Glutamatergic neuron (in vitro differentiated cells): Measurements from ENCODE around the gene ZC3H10. TPM values are rescaled to one million over a fixed set of nuclear protein-coding genes. Genes with fewer than 3 reads are reported as not detected.
A peak's percentile ranks its signal among the peaks of the same experiment; 100 is the strongest.

Experiments used
- DNase-seq: peaks from one replicate; pipeline ENCODE4 v3.0.0; 2022
- H3K27ac Mint-ChIP-seq: one replicate; pipeline ENCODE4 v1.8.0; 2020; ENCODE audit warnings: mild to moderate bottlenecking, mixed read lengths, inconsistent platforms; ENCODE audit not compliant: unreplicated experiment
- H3K27me3 Mint-ChIP-seq: one replicate; pipeline ENCODE4 v1.8.0; 2020; ENCODE audit warnings: mild to moderate bottlenecking, moderate library complexity, mixed read lengths, inconsistent platforms; ENCODE audit not compliant: unreplicated experiment
- H3K36me3 Mint-ChIP-seq: one replicate; pipeline ENCODE4 v1.8.0; 2020; ENCODE audit warnings: mild to moderate bottlenecking, mixed read lengths, inconsistent platforms; ENCODE audit not compliant: unreplicated experiment
- H3K4me1 Mint-ChIP-seq: one replicate; pipeline ENCODE4 v1.8.0; 2020; ENCODE audit warnings: mild to moderate bottlenecking, low read depth, mixed read lengths, inconsistent platforms; ENCODE audit not compliant: unreplicated experiment
- H3K4me3 Mint-ChIP-seq: one replicate; pipeline ENCODE4 v1.8.0; 2020; ENCODE audit warnings: mild to moderate bottlenecking, mixed read lengths, inconsistent platforms; ENCODE audit not compliant: unreplicated experiment
- H3K9me3 Mint-ChIP-seq: one replicate; pipeline ENCODE4 v1.8.0; 2020; ENCODE audit warnings: mild to moderate bottlenecking, moderate library complexity, mixed read lengths, inconsistent platforms; ENCODE audit not compliant: unreplicated experiment
- CTCF ChIP-seq: fragments of 200-600 bp; sonication (generic); IDR thresholded peaks from one replicate; pipeline ENCODE4 v1.5.0; 2021; ENCODE audit not compliant: partially characterized antibody, unreplicated experiment
- total RNA-seq: library from RNA; stranded (reverse); fragmentation: NEBNext Ultra II Directional; extraction: Animal tissue kit (Norgen Biotek cat#: 25700); gene quantifications from one replicate; pipeline ENCODE4 v1.2.1, GENCODE V29; 2021; ENCODE audit not compliant: unreplicated experiment

ZC3H10 gene
- total RNA-seq, 1 donor from 2014 or later = 11.1 TPM

- no peaks in the 10 kb centered on the region for H3K36me3 Mint-ChIP-seq
- peaks cover 6% of the 10 kb centered on the region for H3K27me3 Mint-ChIP-seq
- H3K9me3 Mint-ChIP-seq = no peaks in the 10 kb centered on the region
- peak; percentile 65 for TF ChIP-seq CTCF
- peak overlapping the region; percentile 89 for H3K4me3 Mint-ChIP-seq
- DNase-seq = peak; percentile 62
- H3K4me1 Mint-ChIP-seq = peaks cover 9% of the 10 kb centered on the region
- peak overlapping the region; percentile 93 for H3K27ac Mint-ChIP-seq
Observed at GRCh38 chr12:56151672-56152131, 33.6 kb downstream of the ZC3H10 start.

- peak; percentile 94 for DNase-seq
- H3K4me3 Mint-ChIP-seq = peak within 1 kb of the TSS; percentile 89
- peak within 1 kb of the TSS; percentile 93 for H3K27ac Mint-ChIP-seq
- peaks cover 3% of the 10 kb centered on the region for H3K9me3 Mint-ChIP-seq
- no peaks in the 10 kb centered on the region for H3K36me3 Mint-ChIP-seq
- no peak for TF ChIP-seq CTCF
- peaks cover 11% of the 10 kb centered on the region for H3K4me1 Mint-ChIP-seq
- peaks cover 11% of the 10 kb centered on the region for H3K27me3 Mint-ChIP-seq
Observed at GRCh38 chr12:56152132-56152755, 34.2 kb downstream of the ZC3H10 start, which contains the start of gene MYL6B. Gene MYL6B, plus strand, starts transcription at chr12:56152587. Its CDS starts 1,332 bp downstream, at chr12:56153919.

GRCh38 chr12:56152756-56153677 is 35.0 kb downstream of the ZC3H10 start:
- Mint-ChIP-seq H3K36me3 (no peaks in the 10 kb centered on the region), H3K9me3 (peaks cover 5% of the 10 kb centered on the region)
- no peak for TF ChIP-seq CTCF

DNA sequence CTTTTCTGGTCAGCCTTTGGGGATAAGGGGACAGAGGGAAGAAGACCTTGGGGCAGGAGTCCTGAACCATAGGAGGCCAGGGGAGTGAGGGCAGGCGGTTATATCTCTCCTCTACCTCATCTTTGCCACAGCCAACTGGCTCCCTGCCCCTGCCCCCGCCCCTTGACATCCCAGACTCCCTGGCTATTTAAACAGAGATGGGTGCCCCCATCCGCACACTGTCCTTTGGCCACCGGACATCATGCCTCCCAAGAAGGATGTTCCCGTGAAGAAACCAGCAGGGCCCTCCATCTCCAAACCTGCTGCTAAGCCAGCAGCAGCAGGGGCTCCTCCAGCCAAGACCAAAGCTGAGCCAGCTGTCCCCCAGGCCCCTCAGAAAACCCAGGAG is 35.6 kb downstream of the ZC3H10 start:
- peak overlapping the region; percentile 52 for H3K27ac Mint-ChIP-seq
- TF ChIP-seq CTCF = no peak
- H3K27me3 Mint-ChIP-seq = peaks cover 22% of the 10 kb centered on the region
- peak overlapping the region; percentile 89 for H3K4me3 Mint-ChIP-seq
- H3K9me3 Mint-ChIP-seq = peaks cover 10% of the 10 kb centered on the region
- peaks cover 12% of the 10 kb centered on the region for H3K4me1 Mint-ChIP-seq
- DNase-seq = no peak
- no peaks in the 10 kb centered on the region for H3K36me3 Mint-ChIP-seq

More at GRCh38 chr12:56152756-56153677, 35.0 kb downstream of the ZC3H10 start:
- Mint-ChIP-seq H3K27ac (peak overlapping the region; percentile 93), H3K27me3 (peaks cover 17% of the 10 kb centered on the region), H3K4me1 (peaks cover 12% of the 10 kb centered on the region), H3K4me3 (peak overlapping the region; percentile 89)
- no peak for DNase-seq
